Retinal pigment epithelial cell (primary cell): ENCODE measurements around the gene ACD.

Source experiments
- DNase-seq: peaks from one replicate; pipeline ENCODE4 v3.0.0-alpha.2; 2010; ENCODE audit warnings: low read depth
- H3K4me3 ChIP-seq: 2 replicates; pipeline ENCODE4 v1.5.1; 2011; ENCODE audit warnings: mild to moderate bottlenecking, low read length, control low read depth, moderate library complexity
- CTCF ChIP-seq: conservative IDR thresholded peaks from 2 replicates; pipeline ENCODE4 v1.5.1; 2011; ENCODE audit warnings: low read depth, low read length, control low read depth, inconsistent platforms

Gene ACD

GRCh38 chr16:67659675-67660563, at the start of gene ACD:
Gene ACD (minus strand): TSS chr16:67660260. CDS start chr16:67660220, 40 bp downstream.
- DNase-seq: no peak

GRCh38 chr16:67709050-67709449, 49.0 kb upstream of the ACD start:
- DNase-seq: no peak
- no peak for TF ChIP-seq CTCF
- H3K4me3 ChIP-seq: no peak overlapping the region

More at GRCh38 chr16:67659675-67660563, at the start of gene ACD:
- H3K4me3 ChIP-seq: peak within 1 kb of the TSS; percentile 90
- no peak for TF ChIP-seq CTCF

GRCh38 chr16:67708368-67708771, 48.3 kb upstream of the ACD start:
- TF ChIP-seq CTCF: no peak
- no peak for DNase-seq
- H3K4me3 ChIP-seq: no peak overlapping the region

GRCh38 chr16:67707790-67708189, 47.7 kb upstream of the ACD start:
- no peak overlapping the region for H3K4me3 ChIP-seq
- TF ChIP-seq CTCF: no peak
- DNase-seq: no peak

- TF ChIP-seq CTCF: no peak
- H3K4me3 ChIP-seq: no peak overlapping the region
- DNase-seq: no peak
Observed at GRCh38 chr16:67707210-67707609, 47.1 kb upstream of the ACD start.

- no peak for DNase-seq
- TF ChIP-seq CTCF: no peak
- H3K4me3 ChIP-seq: no peak overlapping the region
Observed at GRCh38 chr16:67704110-67704509, 44.0 kb upstream of the ACD start.

- H3K4me3 ChIP-seq: no peak overlapping the region
- no peak for DNase-seq
- TF ChIP-seq CTCF: no peak
Observed at GRCh38 chr16:67703626-67704025, 43.6 kb upstream of the ACD start.
